Activated CD8-positive, alpha-beta memory T cell treated with anti-CD3 and anti-CD28 coated beads, Interleukin-2, amount 50 U/mL, for 48 hours (primary cell): ENCODE results near the gene HSD3B7.
A peak's percentile ranks its signal among the peaks of the same experiment; 100 is the strongest.
"Not testable (repeated sequence)": the region's sequence is repeated elsewhere in the genome, so short reads cannot be mapped to it uniquely, and the experiment has no call there.

Experiments used
- DNase-seq: peaks from one replicate; pipeline ENCODE4 v3.0.0-alpha.2; 2020

Gene HSD3B7

DNA sequence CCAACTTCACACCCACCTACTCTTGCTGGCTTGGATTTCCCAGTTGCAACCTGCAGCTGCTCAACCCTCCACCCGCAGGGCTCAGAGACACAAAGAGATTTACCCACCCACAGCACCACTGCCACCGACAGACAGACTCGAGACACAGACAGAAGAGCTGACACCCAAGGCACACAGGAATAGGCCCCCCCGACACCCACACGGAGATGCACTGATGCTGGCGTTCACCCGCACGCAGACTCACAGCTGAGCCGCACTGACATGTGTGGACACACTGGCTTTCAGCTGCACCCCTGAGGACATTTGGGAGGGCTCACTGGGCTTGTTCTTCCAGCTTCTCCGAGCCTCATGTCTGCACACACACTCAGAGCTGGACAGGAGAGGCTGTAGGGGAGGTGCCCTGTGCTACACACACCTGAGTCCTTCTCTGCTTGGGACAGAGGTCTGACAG lies 17.3 kb downstream of the HSD3B7 start:
- no peak for DNase-seq

DNA sequence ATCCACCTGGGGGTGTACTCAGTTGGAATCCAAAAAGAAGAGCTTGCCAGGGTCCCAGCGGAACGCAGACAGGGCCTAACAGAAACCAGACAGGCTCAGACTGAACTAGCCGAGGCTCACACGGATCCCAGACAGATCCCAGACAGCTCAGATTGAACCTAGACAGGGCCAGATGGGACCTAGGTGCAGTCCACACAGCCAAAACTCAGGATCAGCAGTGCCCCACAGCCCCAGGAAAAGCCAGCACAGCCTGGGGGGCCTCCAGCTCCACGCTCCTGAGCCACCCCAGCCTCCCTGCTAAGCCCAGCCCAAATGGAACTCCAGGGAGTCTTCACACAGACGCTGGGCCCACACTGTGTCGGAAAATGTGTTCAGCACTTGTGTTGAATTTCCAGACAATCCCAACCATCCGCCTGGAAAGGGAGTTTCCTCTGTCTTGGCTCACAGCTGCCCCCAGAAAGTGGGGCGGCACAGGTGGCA lies 17.9 kb downstream of the HSD3B7 start:
- DNase-seq: no peak

DNA sequence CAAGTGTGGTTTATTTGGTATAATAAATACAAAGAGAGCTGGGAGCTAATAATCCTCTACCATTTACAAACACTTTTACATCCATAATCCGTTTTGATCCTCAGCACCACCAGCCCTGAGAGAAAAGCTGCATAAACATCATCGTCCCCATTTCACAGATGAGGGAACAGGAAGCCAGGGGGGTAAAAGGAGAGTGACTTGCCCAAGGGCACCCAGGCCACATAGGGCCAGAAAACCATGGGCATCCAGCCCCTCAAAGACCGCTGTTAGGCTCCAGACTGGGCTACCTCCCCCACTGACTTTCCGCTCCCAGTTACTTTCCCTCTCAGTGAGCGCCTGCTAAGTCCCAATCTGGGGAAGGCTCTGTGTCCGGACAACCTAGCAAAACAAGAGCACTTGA lies 18.7 kb downstream of the HSD3B7 start:
- DNase-seq: no peak

- DNase-seq: no peak
Measured at GRCh38 chr16:31004658-31005057, 19.7 kb downstream of the HSD3B7 start.

DNA sequence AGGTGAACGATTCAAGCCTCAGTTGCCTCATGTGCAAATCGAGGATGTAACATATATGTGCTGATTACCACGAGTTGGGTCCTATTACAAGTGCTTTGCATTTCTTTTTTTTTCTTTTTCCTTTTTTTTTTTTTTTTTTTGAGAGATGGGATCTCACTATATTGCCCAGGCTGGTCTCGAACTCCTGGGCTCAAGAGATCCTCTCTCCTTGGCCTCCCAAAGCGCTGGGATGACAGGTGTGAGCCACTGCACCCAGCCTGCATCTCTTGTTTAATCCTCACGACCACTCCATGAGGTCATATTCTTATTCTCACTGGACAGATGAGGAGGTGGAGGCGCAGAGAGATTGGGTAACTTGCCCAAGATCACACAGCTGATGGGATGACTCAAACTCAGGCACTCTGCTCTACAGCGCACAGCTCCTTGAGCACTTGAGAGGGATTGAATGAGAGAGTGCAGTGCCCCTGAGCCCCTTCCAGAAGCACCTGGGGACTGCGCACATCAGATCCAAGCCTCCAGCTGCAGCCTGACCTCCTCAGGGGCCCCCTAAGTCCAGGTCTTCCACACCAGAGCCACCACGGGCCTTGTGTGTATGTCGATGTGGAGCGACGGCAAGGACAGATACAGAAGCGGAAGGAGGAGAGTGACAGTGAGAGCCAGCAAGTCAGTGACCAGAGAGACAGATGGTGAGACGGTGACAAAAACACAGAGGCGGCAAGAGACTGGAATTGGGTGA lies 20.5 kb downstream of the HSD3B7 start:
- no peak for DNase-seq

DNA sequence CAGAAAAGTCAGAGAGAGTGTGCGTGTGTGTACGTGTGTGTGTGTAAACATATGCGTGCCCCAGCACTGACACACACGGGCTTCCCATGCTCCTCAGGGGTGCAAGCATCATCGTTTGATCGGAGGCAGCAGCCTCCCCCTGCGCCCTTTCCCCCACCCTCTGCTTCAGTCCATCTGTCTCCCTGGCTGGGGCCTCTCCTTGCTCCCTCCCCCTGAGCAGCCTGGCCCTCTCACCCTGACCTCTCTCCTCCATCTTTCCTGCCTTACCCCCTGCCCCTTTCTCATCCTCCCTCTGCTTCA lies 21.0 kb downstream of the HSD3B7 start:
- no peak for DNase-seq

DNA sequence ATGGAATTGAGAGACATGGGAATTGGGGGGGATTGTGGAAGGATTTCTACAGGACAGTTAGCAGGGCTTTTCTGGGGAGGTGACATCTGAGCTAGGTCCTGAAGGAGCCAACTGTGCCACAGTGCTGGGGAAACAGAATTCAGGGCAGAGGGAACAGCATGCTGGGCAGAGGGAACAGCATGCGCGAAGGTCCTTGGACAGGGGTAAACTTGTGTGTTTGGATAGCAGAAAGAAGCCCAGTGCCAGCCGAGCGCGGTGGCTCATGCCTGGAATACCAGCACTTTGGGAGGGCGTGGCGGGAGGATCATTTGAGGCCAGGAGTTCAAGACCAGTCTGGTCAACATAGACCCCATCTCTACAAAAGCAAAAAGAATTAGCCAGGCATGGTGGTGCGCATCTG lies 21.6 kb downstream of the HSD3B7 start:
- DNase-seq: no peak

DNA sequence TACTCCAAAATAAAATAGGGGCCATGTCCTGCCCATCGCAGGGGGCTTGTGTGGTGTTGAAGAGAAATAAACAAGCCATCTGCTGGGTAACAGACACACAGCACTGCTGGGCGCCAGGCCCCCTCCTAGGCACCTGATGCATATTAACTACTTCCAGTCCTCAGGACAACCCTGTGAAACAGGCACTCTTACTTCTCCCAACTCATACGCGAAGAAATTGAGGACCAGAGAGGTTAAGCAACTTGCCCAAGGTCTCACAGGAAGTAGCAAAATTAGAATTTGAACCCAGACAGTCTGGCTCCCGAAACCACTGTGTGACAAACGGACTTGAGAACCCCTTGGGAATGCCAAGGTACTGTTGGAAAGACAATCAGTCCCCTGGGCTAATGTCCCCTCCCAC lies 22.7 kb downstream of the HSD3B7 start:
- no peak for DNase-seq

DNA sequence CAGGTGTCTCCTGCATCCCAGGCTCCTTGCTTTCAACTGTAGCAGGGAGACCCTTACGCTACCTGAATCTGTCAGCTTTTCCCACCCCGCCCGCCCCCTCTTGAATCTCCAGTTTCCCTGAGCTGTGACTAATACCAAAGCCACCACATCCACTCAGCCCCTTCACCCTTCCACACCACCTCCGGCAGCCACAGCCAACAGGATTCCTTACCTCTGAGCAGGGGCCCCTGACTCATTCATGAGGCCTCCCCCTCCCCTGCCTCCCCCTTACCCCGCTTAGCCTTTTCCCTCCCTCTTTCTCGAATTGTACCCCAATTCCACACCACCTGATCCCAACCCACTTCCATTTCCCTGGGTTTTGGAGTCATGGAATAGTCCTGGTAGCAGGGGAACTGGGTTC lies 23.1 kb downstream of the HSD3B7 start:
- DNase-seq: no peak

DNA sequence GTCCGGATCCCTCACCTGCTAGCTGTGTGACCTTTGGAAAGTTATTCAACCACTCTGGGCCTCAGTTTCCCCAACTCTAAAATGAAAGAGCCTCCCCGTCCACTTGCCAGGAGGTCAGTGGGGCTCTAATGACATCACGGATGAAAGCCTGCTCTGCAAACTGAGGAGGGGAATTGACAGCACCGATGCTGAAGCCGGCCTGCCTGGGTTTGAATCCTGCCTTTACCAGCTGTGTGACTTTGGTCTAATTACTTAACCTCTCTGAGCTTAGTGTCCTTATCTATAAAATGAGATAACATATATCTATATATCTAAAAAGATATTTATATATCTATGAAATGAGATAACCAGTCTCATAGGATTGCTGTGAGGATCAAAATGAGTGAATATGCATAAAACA lies 23.5 kb downstream of the HSD3B7 start:
- no peak for DNase-seq

GRCh38 chr16:31009120-31009519 lies 24.1 kb downstream of the HSD3B7 start:
- DNase-seq: no peak

DNA sequence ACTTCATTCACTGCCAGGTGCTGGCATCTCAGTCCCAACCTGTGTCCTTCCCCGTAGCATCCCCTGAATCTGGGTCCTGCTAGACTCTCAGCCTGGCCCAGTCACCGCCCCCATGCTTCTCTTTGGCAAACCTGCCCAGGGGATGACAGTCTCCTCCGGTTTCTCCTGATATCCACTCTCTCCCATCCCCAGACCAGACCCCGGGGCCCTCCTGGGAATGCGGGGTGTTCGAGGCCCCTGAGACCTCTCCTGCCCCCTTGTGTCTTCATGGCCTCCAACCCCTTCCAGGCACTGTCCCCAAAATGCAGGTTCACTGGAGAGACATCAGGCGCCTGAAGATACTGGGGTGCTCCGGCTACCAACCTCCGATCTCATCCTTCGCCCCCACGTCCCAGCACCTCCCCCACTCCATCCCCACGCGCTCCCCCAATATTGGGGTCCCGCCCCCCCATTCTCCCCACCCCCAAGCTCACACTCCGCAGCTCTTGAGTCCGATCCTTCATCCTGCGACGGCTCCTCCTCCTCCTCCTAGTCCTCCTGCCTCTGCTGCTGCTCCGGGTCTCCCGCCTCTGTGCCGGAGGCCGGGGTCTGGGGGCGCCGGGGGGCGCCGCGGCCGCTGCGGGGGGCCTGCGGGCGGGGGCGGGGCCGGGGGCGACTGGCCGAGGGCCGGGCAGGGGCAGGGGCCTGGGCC lies 25.0 kb downstream of the HSD3B7 start:
- no peak for DNase-seq

GRCh38 chr16:31010585-31011325 lies 25.7 kb downstream of the HSD3B7 start, which contains the start of gene STX1B:
STX1B (minus strand) TSS chr16:31010638; CDS start chr16:31010396, 242 bp downstream.
- peak; percentile 63 for DNase-seq

- not testable (repeated sequence) for DNase-seq
Measured at GRCh38 chr16:31011815-31012214, 26.8 kb downstream of the HSD3B7 start.

- DNase-seq: not testable (repeated sequence)
Measured at GRCh38 chr16:31013292-31013691, 28.3 kb downstream of the HSD3B7 start.

DNA sequence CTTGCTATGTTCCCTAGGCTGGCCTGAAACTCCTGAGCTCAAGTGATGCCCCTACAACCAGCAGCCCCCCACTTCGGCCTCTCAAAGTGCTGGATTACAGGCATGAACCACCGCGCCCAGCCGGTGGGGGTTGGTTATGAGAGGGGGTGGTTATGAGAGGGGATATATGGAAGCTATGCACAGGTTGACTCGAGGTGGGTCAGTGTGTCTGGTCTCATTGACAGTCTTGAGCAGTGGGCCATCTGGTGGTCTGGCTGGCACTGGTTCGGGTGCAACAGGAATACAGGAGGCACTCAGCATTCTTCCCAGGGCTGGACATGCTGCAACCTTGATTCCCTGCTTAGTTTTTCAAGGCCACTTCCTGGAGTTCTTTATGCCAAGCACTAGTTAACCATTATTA lies 31.0 kb downstream of the HSD3B7 start:
- DNase-seq: no peak

DNA sequence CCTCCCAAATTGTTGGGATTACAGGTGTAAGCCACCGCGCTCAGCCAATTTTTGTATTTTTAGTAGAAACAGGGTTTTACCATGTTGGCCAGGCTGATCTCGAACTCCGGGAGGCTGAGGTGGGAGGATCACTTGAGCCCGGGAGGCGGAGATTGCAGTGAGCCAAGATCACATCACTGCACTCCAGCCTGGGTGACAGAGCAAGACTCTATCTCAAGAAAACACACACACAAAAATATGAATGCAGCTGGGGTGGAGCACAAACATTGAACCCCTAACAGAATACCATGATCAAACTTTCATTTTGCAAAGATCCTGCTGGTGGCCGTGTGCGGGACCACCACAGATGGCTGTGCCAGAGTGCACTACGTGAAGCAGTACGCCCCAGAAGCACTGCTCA lies 32.7 kb downstream of the HSD3B7 start:
- not testable (repeated sequence) for DNase-seq

- no peak for DNase-seq
Measured at GRCh38 chr16:31020536-31020935, 35.5 kb downstream of the HSD3B7 start.

DNA sequence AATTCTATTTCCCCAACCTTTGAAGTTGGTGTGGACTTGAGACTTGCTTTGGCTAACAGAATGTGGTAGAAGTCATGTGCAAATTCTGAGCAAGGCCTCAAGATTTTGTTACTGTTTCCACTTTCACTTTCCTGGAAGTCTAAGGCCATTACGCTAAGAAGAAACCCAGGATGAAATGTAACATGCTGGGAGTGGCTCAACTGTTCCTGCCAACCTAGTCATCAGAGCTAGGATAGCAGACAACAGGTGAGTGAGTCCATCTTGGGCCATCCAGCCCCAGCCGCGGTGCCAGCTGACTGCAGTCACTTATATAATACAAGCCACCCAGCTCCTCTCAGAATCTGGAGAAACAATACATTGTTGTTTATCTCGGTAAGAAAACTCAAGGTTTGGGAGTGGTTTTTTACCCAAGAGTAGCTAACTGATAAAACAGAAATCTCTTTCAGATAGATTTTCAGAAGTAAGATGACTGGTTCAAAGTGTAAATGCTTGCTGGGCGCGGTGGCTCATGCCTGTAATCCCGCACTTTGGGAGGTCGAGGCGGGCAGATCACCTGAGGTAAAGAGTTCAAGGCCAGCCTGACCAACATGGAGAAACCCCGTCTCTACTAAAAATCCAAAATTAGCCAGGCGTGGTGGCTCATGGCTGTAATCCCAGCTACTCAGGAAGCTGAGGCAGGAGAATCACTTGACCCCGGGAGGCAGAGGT lies 37.7 kb downstream of the HSD3B7 start:
- DNase-seq: no peak

- no peak for DNase-seq
Measured at GRCh38 chr16:31023252-31023602, 38.2 kb downstream of the HSD3B7 start.

GRCh38 chr16:31023627-31024226 lies 38.7 kb downstream of the HSD3B7 start:
- DNase-seq: no peak

DNA sequence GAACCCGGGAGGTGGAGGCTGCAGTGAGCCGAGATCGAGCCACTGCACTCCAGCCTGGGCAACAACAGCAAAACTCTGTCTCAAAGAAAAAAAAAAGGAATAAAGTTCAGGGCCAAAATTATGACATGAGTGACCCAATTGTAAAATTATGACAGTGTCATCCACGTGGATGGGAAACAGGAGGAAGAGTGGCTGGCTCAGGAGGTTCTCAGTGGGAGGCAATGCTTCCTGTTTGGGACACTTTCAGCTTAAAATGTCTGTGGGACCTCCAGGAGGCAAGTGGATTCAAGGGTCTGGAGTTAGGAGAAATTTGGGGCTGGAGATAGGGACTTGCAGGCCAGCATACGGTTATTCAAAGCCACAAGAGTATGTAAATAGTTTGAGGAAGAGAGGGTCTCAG lies 40.3 kb downstream of the HSD3B7 start:
- no peak for DNase-seq

DNA sequence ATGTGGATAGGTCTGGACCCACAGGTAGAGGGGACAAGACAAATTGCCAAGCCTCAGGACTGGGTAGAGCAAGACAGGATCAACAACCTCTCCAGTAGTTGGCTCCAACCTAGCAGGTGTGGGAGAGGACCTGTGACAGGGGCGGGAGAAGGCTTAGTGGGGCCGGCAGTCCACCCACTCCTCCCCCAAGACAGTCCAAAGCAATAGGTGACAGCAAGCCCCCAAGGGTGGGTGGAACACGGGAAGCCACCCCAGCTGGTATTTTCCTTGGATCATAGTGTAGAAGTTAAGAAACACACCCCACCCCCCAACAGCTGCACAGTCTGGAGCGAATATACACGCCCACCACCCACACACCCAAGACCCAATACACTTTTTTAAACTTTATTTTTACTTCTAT lies 44.3 kb downstream of the HSD3B7 start:
- no peak for DNase-seq
